Fibroblast of pulmonary artery (primary cell): Measurements from ENCODE around the gene INHA.

Source experiments
- DNase-seq: peaks from one replicate; pipeline ENCODE4 v3.0.0-alpha.2; 2010; ENCODE audit warnings: low read depth
- H3K4me3 ChIP-seq: replicated peaks from 2 replicates; pipeline ENCODE4 v1.5.1; 2011; ENCODE audit warnings: low read depth, mild to moderate bottlenecking, control low read depth, low read length, moderate library complexity
- CTCF ChIP-seq: IDR thresholded peaks from 2 replicates; pipeline ENCODE4 v1.5.1; 2011; ENCODE audit warnings: mild to moderate bottlenecking, control low read depth, low read length, inconsistent platforms; ENCODE audit errors: missing control alignments

Gene INHA

GRCh38 chr2:219605607-219605954, 33.5 kb downstream of the INHA start:
- TF ChIP-seq CTCF: no peak
- DNase-seq: no peak
- H3K4me3 ChIP-seq: no peak overlapping the region

DNA sequence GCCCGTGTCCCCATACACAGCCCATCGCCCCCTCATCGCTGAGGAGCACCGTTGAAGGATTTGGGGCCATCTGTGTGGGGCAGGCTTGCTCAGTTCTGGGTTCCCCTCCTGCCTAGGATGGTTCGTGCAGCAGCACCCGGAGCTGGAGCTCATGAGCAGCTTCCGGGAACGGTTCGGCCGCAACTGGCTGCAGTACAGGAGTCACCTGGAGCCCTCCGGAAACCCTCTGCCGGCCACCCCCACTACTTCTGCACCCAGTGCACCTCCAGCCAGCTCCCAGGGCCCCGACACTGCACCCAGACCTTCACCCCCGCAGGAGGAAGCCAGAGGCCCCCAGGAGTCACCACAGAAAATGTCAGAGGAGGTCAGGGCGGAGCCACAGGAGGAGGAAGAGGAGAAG, 35.8 kb downstream of the INHA start:
- H3K4me3 ChIP-seq: no peak overlapping the region
- no peak for TF ChIP-seq CTCF
- no peak for DNase-seq

DNA sequence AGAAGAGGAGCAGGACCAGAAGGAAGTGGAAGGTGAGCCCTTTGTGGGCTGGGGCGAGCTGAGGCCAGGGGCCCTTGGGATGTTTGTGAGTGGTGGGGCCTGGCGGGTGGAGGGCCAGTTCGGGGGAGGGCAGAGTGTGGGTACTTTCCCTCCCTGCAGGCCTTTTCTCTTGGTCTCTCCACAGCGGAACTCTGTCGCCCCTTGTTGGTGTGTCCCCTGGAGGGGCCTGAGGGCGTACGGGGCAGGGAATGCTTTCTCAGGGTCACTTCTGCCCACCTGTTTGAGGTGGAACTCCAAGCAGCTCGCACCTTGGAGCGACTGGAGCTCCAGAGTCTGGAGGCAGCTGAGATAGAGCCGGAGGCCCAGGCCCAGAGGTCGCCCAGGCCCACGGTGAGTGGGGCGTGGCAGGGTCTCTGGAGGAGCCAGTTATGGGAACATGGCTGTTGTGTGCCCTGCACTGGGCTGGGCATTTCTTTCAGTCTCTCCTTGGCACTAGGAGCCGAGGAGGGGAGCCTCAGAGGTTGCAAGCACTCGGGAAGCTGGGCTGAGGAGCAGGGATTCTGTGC, 36.4 kb downstream of the INHA start:
- H3K4me3 ChIP-seq: no peak overlapping the region
- TF ChIP-seq CTCF: no peak

GRCh38 chr2:219609149-219609750, 37.1 kb downstream of the INHA start:
- no peak for TF ChIP-seq CTCF
- no peak overlapping the region for H3K4me3 ChIP-seq
- DNase-seq: no peak

More for the DNA sequence above, 36.4 kb downstream of the INHA start:
- no peak for DNase-seq

DNA sequence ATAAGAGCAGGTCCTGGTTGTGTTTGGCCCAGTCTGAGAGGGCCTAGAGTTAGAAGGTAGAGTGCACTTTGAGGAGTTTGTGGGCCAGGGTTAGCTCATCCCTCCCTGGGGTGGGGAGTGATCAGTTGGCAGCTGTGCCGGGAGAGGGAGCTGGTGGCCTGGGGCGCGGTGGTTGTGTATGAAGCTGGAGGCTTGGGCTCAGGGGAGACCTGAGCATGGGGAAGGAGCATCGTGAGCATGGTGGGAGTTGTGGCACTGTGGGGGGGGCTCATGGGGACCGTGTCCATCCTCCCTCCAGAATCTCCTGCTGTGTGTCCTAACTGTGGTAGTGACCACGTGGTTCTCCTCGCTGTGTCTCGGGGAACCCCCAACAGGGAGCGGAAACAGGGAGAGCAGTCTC, 39.2 kb downstream of the INHA start:
- no peak for TF ChIP-seq CTCF
- no peak overlapping the region for H3K4me3 ChIP-seq
- no peak for DNase-seq

DNA sequence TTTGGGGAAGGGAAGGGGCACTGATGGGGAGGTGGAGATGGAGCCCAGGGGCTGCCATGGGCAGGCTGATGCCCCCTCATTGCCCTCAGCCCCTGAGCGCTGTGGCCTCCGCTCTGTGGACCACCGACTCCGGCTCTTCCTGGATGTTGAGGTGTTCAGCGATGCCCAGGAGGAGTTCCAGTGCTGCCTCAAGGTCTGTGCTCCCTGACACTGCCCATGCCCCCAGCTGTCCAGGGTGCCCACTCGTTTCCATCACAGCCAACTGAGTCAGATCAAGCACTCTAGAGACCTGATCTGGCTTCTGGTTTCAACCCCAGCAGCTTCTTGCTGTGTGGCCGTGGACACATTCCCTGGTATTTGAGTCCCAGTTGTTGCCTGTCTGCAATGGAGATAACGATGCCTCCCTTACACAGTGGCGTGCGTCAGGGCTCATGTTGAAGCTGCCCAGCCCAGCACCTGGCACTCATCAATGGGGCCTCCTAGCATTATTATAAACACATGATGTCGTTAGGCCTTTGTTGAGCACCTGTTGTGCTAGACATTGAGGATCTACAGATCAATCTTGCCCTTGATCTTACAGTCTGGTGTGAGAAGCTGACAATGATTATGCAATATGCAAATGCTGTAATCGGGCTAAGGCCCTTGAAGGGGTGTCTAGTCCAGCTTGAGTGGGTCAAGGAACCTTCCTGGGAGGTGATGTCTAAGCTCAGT, 39.9 kb downstream of the INHA start:
- no peak for DNase-seq
- no peak overlapping the region for H3K4me3 ChIP-seq
- TF ChIP-seq CTCF: no peak
